H9 (cell line): Measurements from ENCODE around the gene ADNP2. TPM values are rescaled to one million over a fixed set of nuclear protein-coding genes. Genes with fewer than 3 reads are reported as not detected.

Experiments
- DNase-seq: peaks from one replicate; pipeline ENCODE4 v3.0.0-alpha.2; 2017
- H2AFZ ChIP-seq: one replicate; pipeline ENCODE4 v1.6.1; 2013; ENCODE audit warnings: mild to moderate bottlenecking, low read length, control low read depth, moderate library complexity
- H2AK5ac ChIP-seq: 2 replicates; pipeline ENCODE4 v1.6.1; 2013; ENCODE audit warnings: low read length, control low read depth, mixed read lengths; ENCODE audit not compliant: insufficient read length
- H2BK120ac ChIP-seq: one replicate; pipeline ENCODE4 v1.6.1; 2013; ENCODE audit warnings: low read depth, mild to moderate bottlenecking, low read length, control low read depth, inconsistent platforms; ENCODE audit not compliant: poor library complexity, severe bottlenecking
- H2BK12ac ChIP-seq: 2 replicates; pipeline ENCODE4 v1.6.1; 2013; ENCODE audit warnings: low read length, control low read depth, mixed read lengths, low read depth; ENCODE audit not compliant: insufficient read length
- H2BK15ac ChIP-seq: 2 replicates; pipeline ENCODE4 v1.6.1; 2013; ENCODE audit warnings: low read depth, low read length, control low read depth
- H2BK20ac ChIP-seq: one replicate; pipeline ENCODE4 v1.6.1; 2013; ENCODE audit warnings: low read depth, mild to moderate bottlenecking, low read length, control low read depth, inconsistent platforms; ENCODE audit not compliant: poor library complexity, severe bottlenecking
- H2BK5ac ChIP-seq: 2 replicates; pipeline ENCODE4 v1.6.1; 2013; ENCODE audit warnings: low read length, control low read depth, mixed read lengths; ENCODE audit not compliant: insufficient read length
- H3K14ac ChIP-seq: 2 replicates; pipeline ENCODE4 v1.6.1; 2013; ENCODE audit warnings: low read length, control low read depth; ENCODE audit not compliant: insufficient read depth
- H3K18ac ChIP-seq: 2 replicates; pipeline ENCODE4 v1.6.1; 2013; ENCODE audit warnings: low read depth, mild to moderate bottlenecking, mixed read lengths, low read length, control low read depth; ENCODE audit not compliant: insufficient read length
- H3K23ac ChIP-seq: 2 replicates; pipeline ENCODE4 v1.6.1; 2013; ENCODE audit warnings: low read length, control low read depth, mixed read lengths, low read depth; ENCODE audit not compliant: insufficient read length
- H3K23me2 ChIP-seq: 2 replicates; pipeline ENCODE4 v1.6.1; 2013; ENCODE audit warnings: low read depth, mild to moderate bottlenecking, mixed read lengths, low read length, control low read depth; ENCODE audit not compliant: insufficient read length, poor library complexity, severe bottlenecking
- H3K27ac ChIP-seq: 2 replicates; pipeline ENCODE4 v1.5.1; 2013; ENCODE audit warnings: low read length, control low read depth, mixed read lengths, low read depth; ENCODE audit not compliant: insufficient read length
- H3K27me3 ChIP-seq: 2 replicates; pipeline ENCODE4 v1.6.1; 2013; ENCODE audit warnings: low read length, control low read depth, inconsistent platforms; ENCODE audit not compliant: insufficient read depth
- H3K4ac ChIP-seq: 2 replicates; pipeline ENCODE4 v1.6.1; 2013; ENCODE audit warnings: low read depth, mild to moderate bottlenecking, control low read depth, inconsistent platforms, low read length, moderate library complexity
- H3K4me1 ChIP-seq: 2 replicates; pipeline ENCODE4 v1.6.1; 2013; ENCODE audit warnings: low read length, control low read depth, inconsistent platforms; ENCODE audit not compliant: insufficient read depth
- H3K4me2 ChIP-seq: 2 replicates; pipeline ENCODE4 v1.6.1; 2013; ENCODE audit warnings: low read length, control low read depth, mixed read lengths; ENCODE audit not compliant: insufficient read length, insufficient read depth
- H3K56ac ChIP-seq: 2 replicates; pipeline ENCODE4 v1.6.1; 2013; ENCODE audit warnings: low read depth, mild to moderate bottlenecking, mixed read lengths, low read length, control low read depth; ENCODE audit not compliant: insufficient read length
- H3K79me1 ChIP-seq: 2 replicates; pipeline ENCODE4 v1.6.1; 2013; ENCODE audit warnings: low read depth, mild to moderate bottlenecking, moderate library complexity, low read length, control low read depth, inconsistent platforms; ENCODE audit not compliant: insufficient read depth, poor library complexity, severe bottlenecking
- H3K79me2 ChIP-seq: 2 replicates; pipeline ENCODE4 v1.6.1; 2013; ENCODE audit warnings: low read length, control low read depth, inconsistent platforms; ENCODE audit not compliant: insufficient read depth
- H3K9ac ChIP-seq: 2 replicates; pipeline ENCODE4 v1.6.1; 2013; ENCODE audit warnings: low read length, control low read depth, mixed read lengths; ENCODE audit not compliant: insufficient read length; ENCODE audit errors: extremely low read depth
- H3K9me3 ChIP-seq: one replicate; pipeline ENCODE4 v1.6.1; 2013; ENCODE audit warnings: low read depth, low read length, inconsistent platforms; ENCODE audit not compliant: control insufficient read depth
- H3T11ph ChIP-seq: one replicate; pipeline ENCODE4 v1.6.1; 2013; ENCODE audit warnings: mild to moderate bottlenecking, low read length, control low read depth, inconsistent platforms
- H4K20me1 ChIP-seq: one replicate; pipeline ENCODE4 v1.6.1; 2013; ENCODE audit not compliant: control insufficient read depth, insufficient read length, insufficient read depth
- H4K5ac ChIP-seq: 2 replicates; pipeline ENCODE4 v1.6.1; 2013; ENCODE audit warnings: low read depth, mild to moderate bottlenecking, mixed read lengths, low read length, control low read depth; ENCODE audit not compliant: insufficient read length
- H4K8ac ChIP-seq: replicated peaks from 2 replicates; pipeline ENCODE4 v1.6.1; 2013; ENCODE audit warnings: low read length, control low read depth, mixed read lengths, low read depth; ENCODE audit not compliant: insufficient read length
- H4K91ac ChIP-seq: 2 replicates; pipeline ENCODE4 v1.6.1; 2013; ENCODE audit warnings: low read depth, mild to moderate bottlenecking, moderate library complexity, mixed read lengths, low read length, control low read depth; ENCODE audit not compliant: insufficient read length
- H3K27ac Mint-ChIP-seq, 3 experiments: 2 replicates in 2 of 3; 3 replicates in 1 of 3; pipeline ENCODE4 v1.8.0; 2020 to 2021; ENCODE audit warnings: mixed read lengths in 3 of 3, mild to moderate bottlenecking in 1 of 3, moderate library complexity in 1 of 3
- H3K27me3 Mint-ChIP-seq: 2 replicates; pipeline ENCODE4 v1.8.0; 2021; ENCODE audit warnings: low read depth, mild to moderate bottlenecking, moderate library complexity, mixed read lengths
- H3K36me3 Mint-ChIP-seq, 3 experiments: 2 replicates in 2 of 3; 3 replicates in 1 of 3; pipeline ENCODE4 v1.8.0; 2020 to 2021; ENCODE audit warnings: low read depth in 3 of 3, mixed read lengths in 3 of 3; ENCODE audit not compliant: insufficient read depth in 1 of 3
- H3K4me1 Mint-ChIP-seq, 2 experiments: 2 replicates each; pipeline ENCODE4 v1.8.0; 2020; ENCODE audit warnings: mixed read lengths in 2 of 2
- H3K4me3 Mint-ChIP-seq, 2 experiments: 2 replicates in 1 of 2; 3 replicates in 1 of 2; pipeline ENCODE4 v1.8.0; 2020 to 2021; ENCODE audit warnings: mild to moderate bottlenecking in 2 of 2, mixed read lengths in 2 of 2, moderate library complexity in 1 of 2
- H3K9me3 Mint-ChIP-seq, 2 experiments: 2 replicates in 1 of 2; 3 replicates in 1 of 2; pipeline ENCODE4 v1.8.0; 2020; ENCODE audit warnings: mild to moderate bottlenecking in 2 of 2, mixed read lengths in 2 of 2, moderate library complexity in 1 of 2
- CTCF ChIP-seq: fragments of 200-600 bp; sonication (generic); conservative IDR thresholded peaks from 3 replicates; pipeline ENCODE4 v1.8.0; 2021; ENCODE audit warnings: antibody characterized with exemption, mild to moderate bottlenecking
- WGBS: extraction: QIAGEN DNeasy Blood & Tissue Kit; methylation state at CpG from one replicate; pipeline ENCODE4 v1.1.7; 2013; ENCODE audit warnings: missing lambda C conversion rate, low lambda C conversion rate, mixed read lengths; ENCODE audit not compliant: insufficient read length; ENCODE audit errors: extremely low coverage; 5-methylcytosine and 5-hydroxymethylcytosine counted together
- total RNA-seq: library from RNA; stranded (reverse); gene quantifications from 2 replicates; pipeline ENCODE4 v1.2.1, GENCODE V29; 2021

Gene ADNP2
- total RNA-seq, 1 experiment from 2014 or later, result 53.5 TPM

GRCh38 chr18:80167931-80168330, 58.9 kb downstream of the ADNP2 start:
- no peak for TF ChIP-seq CTCF
- no CpG with 5 or more reads among the region's 13 CpGs for WGBS

More at GRCh38 chr18:80167931-80168330, 58.9 kb downstream of the ADNP2 start:
- peaks cover 17 to 25% (median 19%) of the 10 kb centered on the region in 3 experiments for H3K36me3 Mint-ChIP-seq
- Histone ChIP-seq H4K20me1 (no peaks in the 10 kb centered on the region), H3K4ac (no peak overlapping the region), H4K8ac (no peak overlapping the region), H3T11ph (no peak overlapping the region), H2BK15ac (no peak overlapping the region), H2BK120ac (no peak overlapping the region), H3K27ac (no peak overlapping the region), H3K14ac (no peak overlapping the region), H3K79me2 (no peaks in the 10 kb centered on the region), H3K23me2 (no peaks in the 10 kb centered on the region), H3K23ac (no peak overlapping the region), H4K5ac (no peak overlapping the region), H3K4me1 (no peaks in the 10 kb centered on the region), H3K4me2 (no peak overlapping the region), H3K9me3 (no peaks in the 10 kb centered on the region), H3K56ac (no peak overlapping the region), H2AK5ac (no peak overlapping the region), H4K91ac (no peak overlapping the region), H2BK5ac (no peak overlapping the region), H2AFZ (no peak overlapping the region), H3K18ac (no peak overlapping the region), H2BK12ac (no peak overlapping the region), H3K9ac (no peak overlapping the region), H3K27me3 (no peaks in the 10 kb centered on the region), H2BK20ac (no peak overlapping the region), H3K79me1 (no peaks in the 10 kb centered on the region)
- H3K27me3 Mint-ChIP-seq, result peaks cover 13% of the 10 kb centered on the region
- no peak overlapping the region for H3K4me3 Mint-ChIP-seq
- peaks cover 22 to 25% of the 10 kb centered on the region in 2 experiments for H3K9me3 Mint-ChIP-seq
- H3K27ac Mint-ChIP-seq, result no peak overlapping the region
- H3K4me1 Mint-ChIP-seq, result peaks cover 3 to 6% of the 10 kb centered on the region in 2 experiments; a peak in 3 of 4 replicates
- no peak for DNase-seq
